HUES6 (cell line): ENCODE results near the gene CRKL.
"Not testable (repeated sequence)": the region's sequence is repeated elsewhere in the genome, so short reads cannot be mapped to it uniquely, and the experiment has no call there.

Experiments
- H3K27ac ChIP-seq: 2 replicates; pipeline ENCODE4 v1.7.0; 2013; ENCODE audit warnings: low read depth, mild to moderate bottlenecking, low read length, inconsistent platforms
- H3K27me3 ChIP-seq: 2 replicates; pipeline ENCODE4 v1.6.1; 2013; ENCODE audit warnings: low read length; ENCODE audit not compliant: control insufficient read depth, insufficient read depth
- H3K36me3 ChIP-seq: 2 replicates; pipeline ENCODE4 v1.6.1; 2013; ENCODE audit warnings: low read length; ENCODE audit not compliant: control insufficient read depth, insufficient read depth
- H3K4me1 ChIP-seq: 2 replicates; pipeline ENCODE4 v1.6.1; 2013; ENCODE audit warnings: low read length; ENCODE audit not compliant: control insufficient read depth, insufficient read depth
- H3K4me3 ChIP-seq: 2 replicates; pipeline ENCODE4 v1.5.1; 2013; ENCODE audit warnings: low read depth, low read length
- H3K9ac ChIP-seq: one replicate; pipeline ENCODE4 v1.6.1; 2013; ENCODE audit warnings: mild to moderate bottlenecking, low read length
- H3K9me3 ChIP-seq: 2 replicates; pipeline ENCODE4 v1.6.1; 2013; ENCODE audit warnings: low read depth, low read length; ENCODE audit not compliant: control insufficient read depth, insufficient read depth

The CRKL gene

DNA sequence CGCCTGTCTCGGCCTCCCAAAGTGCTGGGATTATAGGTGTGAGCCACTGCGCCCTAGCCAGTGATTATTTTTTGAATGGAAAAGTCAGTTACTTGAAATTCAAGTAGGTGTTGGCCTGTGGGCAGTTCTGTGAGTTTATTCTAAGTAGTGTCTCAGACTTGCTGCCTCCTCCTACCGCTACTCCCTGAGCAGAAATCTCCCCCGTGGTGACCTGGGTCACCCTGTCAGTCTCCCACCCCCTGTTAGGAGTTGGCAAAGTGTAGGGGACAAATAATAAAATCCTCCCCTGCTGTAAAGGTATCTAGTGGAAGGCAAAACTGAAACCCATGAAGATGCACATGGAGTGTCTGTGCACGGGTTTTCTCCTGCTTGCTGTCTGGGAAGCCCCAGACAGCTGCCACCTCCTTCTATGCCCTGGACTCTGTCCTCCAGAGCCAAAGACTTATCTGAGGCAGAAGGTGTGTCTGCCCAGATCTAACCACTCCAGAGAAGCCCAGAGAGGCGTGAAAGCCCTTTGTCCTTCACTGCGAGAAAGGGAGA lies 32.1 kb upstream of the CRKL start:
- Histone ChIP-seq H3K27me3 (no peaks in the 10 kb centered on the region), H3K4me1 (peaks cover 3% of the 10 kb centered on the region), H3K9me3 (no peaks in the 10 kb centered on the region), H3K4me3 (no peak overlapping the region), H3K27ac (no peak overlapping the region), H3K9ac (no peak overlapping the region), H3K36me3 (peaks cover 42% of the 10 kb centered on the region)

GRCh38 chr22:20885557-20886323 lies 31.5 kb upstream of the CRKL start:
- Histone ChIP-seq H3K4me3 (no peak overlapping the region), H3K4me1 (peaks cover 3% of the 10 kb centered on the region), H3K27me3 (no peaks in the 10 kb centered on the region), H3K27ac (no peak overlapping the region), H3K36me3 (peaks cover 42% of the 10 kb centered on the region), H3K9me3 (no peaks in the 10 kb centered on the region), H3K9ac (no peak overlapping the region)

- Histone ChIP-seq H3K9me3 (no peaks in the 10 kb centered on the region), H3K4me1 (peaks cover 3% of the 10 kb centered on the region), H3K4me3 (no peak overlapping the region), H3K27ac (no peak overlapping the region), H3K27me3 (no peaks in the 10 kb centered on the region), H3K36me3 (peaks cover 30% of the 10 kb centered on the region), H3K9ac (no peak overlapping the region)
Measured at GRCh38 chr22:20887375-20887774, 29.8 kb upstream of the CRKL start.

DNA sequence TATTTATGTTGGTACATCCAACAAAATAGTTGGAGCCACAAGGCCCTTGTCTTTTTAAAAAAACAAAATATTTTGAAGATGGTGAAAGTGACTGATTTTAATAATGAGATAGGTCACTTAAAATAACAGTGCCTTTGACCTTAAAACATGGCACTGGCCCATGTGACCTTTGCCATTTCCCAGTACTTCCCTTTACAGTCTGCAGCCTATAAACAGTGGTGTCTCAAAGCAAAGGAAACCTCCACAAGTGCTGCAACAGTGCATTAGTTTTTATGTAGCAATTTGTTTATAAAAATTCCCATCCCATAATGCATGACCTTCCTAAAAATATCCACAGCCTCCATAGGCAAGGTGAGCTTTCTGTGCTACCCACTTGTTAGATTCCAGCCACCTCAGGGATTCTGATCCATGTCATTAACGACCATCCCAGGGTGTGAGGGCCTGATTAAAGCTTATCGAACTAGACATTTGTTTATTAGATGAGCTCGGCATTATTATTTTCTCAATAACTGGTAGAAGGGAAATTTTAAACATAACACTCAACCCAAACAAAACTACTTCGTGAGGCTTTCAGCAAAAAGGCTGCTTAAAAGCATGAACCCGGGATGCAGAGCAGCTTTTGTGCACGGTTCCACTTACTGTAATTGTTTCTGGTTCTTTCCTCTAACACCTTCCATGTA lies 28.0 kb upstream of the CRKL start:
- Histone ChIP-seq H3K36me3 (peaks cover 19% of the 10 kb centered on the region), H3K9ac (no peak overlapping the region), H3K27me3 (no peaks in the 10 kb centered on the region), H3K4me3 (no peak overlapping the region), H3K4me1 (peaks cover 3% of the 10 kb centered on the region), H3K9me3 (no peaks in the 10 kb centered on the region), H3K27ac (no peak overlapping the region)

- no peaks in the 10 kb centered on the region for H3K9me3 ChIP-seq
- H3K4me3 ChIP-seq: no peak overlapping the region
- H3K27ac ChIP-seq: no peak overlapping the region
- no peaks in the 10 kb centered on the region for H3K27me3 ChIP-seq
- H3K9ac ChIP-seq: no peak overlapping the region
- H3K36me3 ChIP-seq: peaks cover 19% of the 10 kb centered on the region
- peaks cover 3% of the 10 kb centered on the region for H3K4me1 ChIP-seq
Measured at GRCh38 chr22:20889904-20890540, 27.2 kb upstream of the CRKL start.

DNA sequence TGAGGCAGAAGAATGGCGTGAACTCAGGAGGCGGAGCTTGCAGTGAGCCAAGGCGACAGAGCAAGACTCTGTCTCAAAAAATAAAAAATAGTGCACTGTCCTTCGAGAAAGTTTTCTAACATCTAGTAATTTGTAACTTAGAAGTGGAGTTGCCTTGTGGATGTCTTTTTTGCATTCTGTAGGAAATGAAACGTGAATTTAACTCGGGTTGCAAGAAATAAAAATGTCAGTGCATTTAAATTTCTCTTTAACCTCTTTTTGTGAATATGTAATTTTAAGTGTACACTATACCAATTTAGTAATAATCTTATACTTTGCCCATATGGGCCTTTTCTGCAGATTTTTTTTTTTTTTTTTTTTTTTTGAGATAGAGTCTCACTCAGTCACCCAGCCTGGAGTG lies 26.2 kb upstream of the CRKL start:
- no peak overlapping the region for H3K9ac ChIP-seq
- H3K36me3 ChIP-seq: peaks cover 19% of the 10 kb centered on the region
- H3K27ac ChIP-seq: no peak overlapping the region
- H3K4me3 ChIP-seq: no peak overlapping the region
- no peaks in the 10 kb centered on the region for H3K9me3 ChIP-seq
- H3K27me3 ChIP-seq: no peaks in the 10 kb centered on the region
- no peaks in the 10 kb centered on the region for H3K4me1 ChIP-seq

DNA sequence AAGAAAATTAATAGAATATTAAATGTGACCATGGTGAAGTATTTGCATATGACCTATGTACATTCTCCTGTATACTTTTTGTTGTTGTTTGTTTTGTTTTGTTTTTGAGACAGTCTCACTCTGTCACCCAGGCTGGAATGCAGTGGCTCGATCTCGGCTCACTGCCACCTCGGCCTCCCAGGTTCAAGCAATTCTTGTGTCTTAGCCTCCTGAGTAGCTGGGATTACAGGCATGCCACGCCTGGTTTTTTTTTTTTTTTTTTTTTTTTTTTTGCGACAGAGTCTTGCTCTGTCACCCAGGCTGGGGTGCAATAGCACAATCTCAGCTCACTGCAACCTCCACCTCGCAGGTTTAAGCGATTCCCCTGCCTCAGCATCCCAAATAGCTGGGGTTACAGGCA lies 19.5 kb upstream of the CRKL start:
- H3K27ac ChIP-seq, H3K4me3 ChIP-seq, H3K9ac ChIP-seq, H3K4me1 ChIP-seq, H3K9me3 ChIP-seq, H3K36me3 ChIP-seq, H3K27me3 ChIP-seq: not testable (repeated sequence)

DNA sequence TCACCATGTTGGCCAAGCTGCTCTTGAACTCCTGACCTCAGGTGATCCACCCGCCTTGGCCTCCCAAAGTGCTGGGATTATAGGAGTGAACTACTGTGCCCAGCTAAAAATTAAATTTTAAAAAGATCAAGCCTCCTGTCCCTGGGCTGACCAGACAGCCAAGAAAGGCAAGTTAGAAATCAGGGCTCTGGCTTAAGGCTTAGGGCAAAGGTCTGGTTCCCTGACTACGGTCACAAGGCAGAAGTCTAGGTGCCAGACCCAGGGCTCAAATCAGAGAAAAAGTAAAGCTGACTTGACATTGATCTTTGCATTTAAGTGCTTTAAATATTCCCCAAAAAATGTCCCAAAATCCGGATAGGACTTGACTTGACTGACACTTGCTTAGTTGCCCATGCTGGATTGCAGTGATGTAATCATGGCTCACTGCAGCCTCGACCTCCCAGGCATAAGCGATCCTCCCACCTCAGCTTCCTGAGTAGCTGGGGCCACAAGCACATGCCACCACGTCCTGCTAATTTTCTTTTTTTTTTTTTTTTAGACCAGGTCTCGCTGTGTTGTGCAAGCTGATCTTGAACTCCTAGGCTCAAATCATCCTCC lies 17.3 kb upstream of the CRKL start:
- H3K27me3 ChIP-seq: no peaks in the 10 kb centered on the region
- H3K36me3 ChIP-seq: no peaks in the 10 kb centered on the region
- H3K4me3 ChIP-seq: no peak overlapping the region
- no peak overlapping the region for H3K9ac ChIP-seq
- H3K4me1 ChIP-seq: no peaks in the 10 kb centered on the region
- no peaks in the 10 kb centered on the region for H3K9me3 ChIP-seq
- H3K27ac ChIP-seq: no peak overlapping the region

DNA sequence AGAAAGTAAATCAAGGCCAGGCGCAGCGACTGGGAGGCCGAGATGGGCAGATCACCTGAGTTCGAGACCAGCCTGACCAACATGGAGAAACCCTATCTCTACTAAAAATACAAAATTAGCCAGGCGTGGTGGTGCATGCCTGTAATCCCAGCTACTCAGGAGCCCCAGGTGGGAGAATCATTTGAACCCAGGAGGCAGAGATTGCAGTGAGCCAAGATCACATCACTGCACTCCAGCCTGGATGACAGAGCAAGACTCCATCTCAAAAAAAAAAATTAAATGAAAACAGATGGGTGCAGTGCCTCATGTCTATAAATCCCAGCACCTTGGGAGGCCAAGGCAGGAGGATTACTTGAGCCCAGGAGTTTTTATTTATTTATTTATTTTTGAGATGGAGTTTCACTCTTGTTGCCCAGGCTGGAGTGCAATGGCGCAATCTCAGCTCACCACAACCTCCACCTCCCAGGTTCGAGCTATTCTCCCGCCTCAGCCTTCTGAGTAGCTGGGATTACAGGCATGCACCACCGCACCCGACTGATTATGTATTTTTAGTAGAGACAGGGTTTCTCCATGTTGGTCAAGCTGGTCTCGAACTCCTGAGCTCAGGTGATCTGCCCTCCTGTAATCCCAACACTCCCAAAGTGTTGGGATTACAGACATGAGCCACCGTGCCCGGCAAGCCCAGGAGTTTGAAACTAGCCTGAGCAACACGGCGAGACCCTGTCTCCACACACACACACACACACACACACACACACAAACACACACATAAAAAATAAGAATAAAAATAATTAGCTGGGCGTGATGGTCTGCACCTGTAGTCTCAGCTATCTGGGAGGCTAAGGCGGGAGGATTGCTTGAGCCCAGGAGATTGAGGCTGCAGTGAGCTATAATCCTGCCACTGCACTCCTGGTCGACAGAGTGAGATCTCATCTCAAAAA lies 15.8 kb upstream of the CRKL start:
- H3K9me3 ChIP-seq, H3K36me3 ChIP-seq, H3K27ac ChIP-seq, H3K4me3 ChIP-seq, H3K27me3 ChIP-seq, H3K4me1 ChIP-seq, H3K9ac ChIP-seq: not testable (repeated sequence)

- H3K9ac ChIP-seq: no peak overlapping the region
- H3K4me3 ChIP-seq: no peak overlapping the region
- no peaks in the 10 kb centered on the region for H3K9me3 ChIP-seq
- H3K4me1 ChIP-seq: no peaks in the 10 kb centered on the region
- H3K36me3 ChIP-seq: no peaks in the 10 kb centered on the region
- H3K27ac ChIP-seq: no peak overlapping the region
- H3K27me3 ChIP-seq: no peaks in the 10 kb centered on the region
Measured at GRCh38 chr22:20903093-20903492, 14.1 kb upstream of the CRKL start.
